NT2/D1 (cell line): ENCODE results near the gene ABCB7.

ENCODE experiments used
- DNase-seq: peaks from one replicate; pipeline ENCODE4 v3.0.0-alpha.2; 2011; ENCODE audit warnings: low read depth, low spot score
- H3K27me3 ChIP-seq: 2 replicates; pipeline ENCODE4 v1.6.0; 2011; ENCODE audit warnings: mild to moderate bottlenecking; ENCODE audit not compliant: insufficient read length, insufficient read depth
- H3K36me3 ChIP-seq: 2 replicates; pipeline ENCODE4 v1.6.1; 2011; ENCODE audit warnings: mild to moderate bottlenecking, low read length, mixed read lengths; ENCODE audit not compliant: insufficient read depth, insufficient read length
- H3K4me1 ChIP-seq: 2 replicates; pipeline ENCODE4 v1.5.1; 2011; ENCODE audit not compliant: insufficient read depth, insufficient read length
- H3K4me3 ChIP-seq: 2 replicates; pipeline ENCODE4 v1.5.1; 2011; ENCODE audit warnings: low read depth; ENCODE audit not compliant: insufficient read length
- H3K9ac ChIP-seq: 2 replicates; pipeline ENCODE4 v1.6.0; 2011; ENCODE audit warnings: low read depth; ENCODE audit not compliant: insufficient read length
- H3K9me3 ChIP-seq: 2 replicates; pipeline ENCODE4 v1.5.1; 2011; ENCODE audit warnings: mild to moderate bottlenecking, low read length; ENCODE audit not compliant: insufficient read depth
- SUZ12 ChIP-seq: IDR thresholded peaks from 2 replicates; pipeline ENCODE4 v1.6.1; 2011; ENCODE audit not compliant: insufficient read length, insufficient read depth; ENCODE audit errors: extremely low read depth
- YY1 ChIP-seq: IDR thresholded peaks from 2 replicates; pipeline ENCODE4 v1.6.1; 2011; ENCODE audit not compliant: insufficient read length, insufficient read depth
- ZNF274 ChIP-seq: IDR thresholded peaks from 2 replicates; pipeline ENCODE4 v1.6.1; 2011; ENCODE audit warnings: mild to moderate bottlenecking, low read depth, low read length

Gene ABCB7

GRCh38 chrX:75118296-75118695 is 37.8 kb downstream of the ABCB7 start:
- Histone ChIP-seq H3K9me3 (no peaks in the 10 kb centered on the region; the same call in 1 of the 2 replicates), H3K36me3 (peaks cover 3% of the 10 kb centered on the region), H3K9ac (no peak overlapping the region), H3K4me3 (no peak overlapping the region), H3K4me1 (no peaks in the 10 kb centered on the region), H3K27me3 (no peaks in the 10 kb centered on the region)
- TF ChIP-seq ZNF274, result no peak
- no peak for TF ChIP-seq SUZ12
- no peak for TF ChIP-seq YY1
- DNase-seq, result no peak

GRCh38 chrX:75115707-75116413 is 40.2 kb downstream of the ABCB7 start:
- Histone ChIP-seq H3K4me3 (no peak overlapping the region), H3K36me3 (peaks cover 12% of the 10 kb centered on the region), H3K9me3 (no peaks in the 10 kb centered on the region; the same call in 1 of the 2 replicates), H3K9ac (no peak overlapping the region), H3K4me1 (no peaks in the 10 kb centered on the region), H3K27me3 (no peaks in the 10 kb centered on the region)
- DNase-seq, result peak; percentile 59
- TF ChIP-seq YY1 (no peak), SUZ12 (no peak), ZNF274 (no peak)

GRCh38 chrX:75114638-75115037 is 41.4 kb downstream of the ABCB7 start:
- TF ChIP-seq SUZ12 (no peak), ZNF274 (no peak), YY1 (no peak)
- Histone ChIP-seq H3K4me3 (no peak overlapping the region), H3K36me3 (peaks cover 15% of the 10 kb centered on the region), H3K27me3 (no peaks in the 10 kb centered on the region), H3K9me3 (no peaks in the 10 kb centered on the region), H3K4me1 (no peaks in the 10 kb centered on the region), H3K9ac (no peak overlapping the region)
- DNase-seq, result no peak

DNA sequence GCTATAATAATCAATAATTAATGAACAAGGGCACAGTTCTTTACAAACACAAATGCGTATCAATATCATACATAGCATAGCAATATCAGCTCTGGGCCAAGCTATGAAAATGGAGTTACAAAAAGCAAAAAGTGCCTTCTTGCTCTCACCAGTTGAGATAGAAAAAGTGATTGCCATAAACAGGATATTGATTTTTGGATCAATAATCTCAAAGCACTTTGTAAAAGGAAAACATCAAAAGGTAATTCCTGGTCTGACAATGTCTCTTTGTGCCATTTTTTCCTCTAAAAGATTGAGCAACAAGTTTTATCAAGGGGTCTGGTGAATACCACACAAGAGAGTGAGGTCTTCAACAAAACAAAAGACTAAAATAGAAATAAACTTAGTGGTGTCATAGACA is 42.4 kb downstream of the ABCB7 start:
- Histone ChIP-seq H3K9ac (no peak overlapping the region), H3K4me3 (no peak overlapping the region), H3K36me3 (peaks cover 15% of the 10 kb centered on the region), H3K4me1 (no peaks in the 10 kb centered on the region), H3K9me3 (no peaks in the 10 kb centered on the region), H3K27me3 (no peaks in the 10 kb centered on the region)
- DNase-seq, result no peak
- TF ChIP-seq YY1 (no peak), ZNF274 (no peak), SUZ12 (no peak)

GRCh38 chrX:75107863-75108509 is 48.1 kb downstream of the ABCB7 start:
- H3K9ac ChIP-seq, result no peak overlapping the region
- no peaks in the 10 kb centered on the region for H3K27me3 ChIP-seq
- H3K9me3 ChIP-seq, result no peaks in the 10 kb centered on the region
- TF ChIP-seq SUZ12, result no peak
- TF ChIP-seq YY1, result no peak
- TF ChIP-seq ZNF274, result no peak
- H3K4me3 ChIP-seq, result no peak overlapping the region
- no peaks in the 10 kb centered on the region for H3K4me1 ChIP-seq
- H3K36me3 ChIP-seq, result peaks cover 17% of the 10 kb centered on the region
- DNase-seq, result no peak

DNA sequence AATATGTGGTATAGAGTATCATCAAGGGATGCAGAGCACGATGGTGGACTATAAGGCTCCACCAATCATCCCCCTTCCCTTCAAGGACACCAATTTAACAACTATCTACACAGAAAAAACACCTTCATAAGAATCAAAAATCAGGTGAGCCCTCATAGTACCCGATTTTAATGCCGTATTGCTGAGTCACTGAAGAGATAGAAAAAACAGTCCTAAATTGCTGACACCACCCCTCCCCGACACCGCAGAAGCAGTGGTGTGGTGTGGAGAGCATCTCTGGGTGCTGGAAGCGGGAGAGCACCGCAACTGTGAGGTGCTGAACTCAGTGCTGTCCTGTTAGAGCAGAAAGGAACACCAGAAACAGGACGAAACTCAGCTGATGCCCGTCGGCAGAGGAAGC is 49.3 kb downstream of the ABCB7 start:
- no peaks in the 10 kb centered on the region for H3K9me3 ChIP-seq
- H3K36me3 ChIP-seq, result peaks cover 16% of the 10 kb centered on the region
- no peaks in the 10 kb centered on the region for H3K27me3 ChIP-seq

GRCh38 chrX:75096331-75096730 is 59.8 kb downstream of the ABCB7 start:
- DNase-seq, result no peak
- peaks cover 14% of the 10 kb centered on the region for H3K36me3 ChIP-seq
- TF ChIP-seq YY1 (no peak), ZNF274 (no peak), SUZ12 (no peak)
- no peaks in the 10 kb centered on the region for H3K27me3 ChIP-seq
- no peak overlapping the region for H3K4me3 ChIP-seq
- H3K9me3 ChIP-seq, result no peaks in the 10 kb centered on the region
- H3K9ac ChIP-seq, result no peak overlapping the region
- H3K4me1 ChIP-seq, result no peaks in the 10 kb centered on the region

More for the DNA sequence above, 49.3 kb downstream of the ABCB7 start:
- no peaks in the 10 kb centered on the region for H3K4me1 ChIP-seq
- no peak overlapping the region for H3K4me3 ChIP-seq
- no peak overlapping the region for H3K9ac ChIP-seq
- no peak for TF ChIP-seq ZNF274
- no peak for TF ChIP-seq YY1
- no peak for DNase-seq
